ENCODE results near the gene INPP5F. TPM values are rescaled to one million over a fixed set of nuclear protein-coding genes. Genes with fewer than 3 reads are reported as not detected.

Gene INPP5F
- total and polyA plus RNA-seq, 10 of the 15 experiments (the other 5 are each of a cell fraction or from before 2014, with no cell fraction given): 6.0 to 49.3 (median 34.3) TPM

- DNase-seq (ENCODE audit: low read depth, low spot score): no peak
- no peak for TF ChIP-seq TBL1XR1 (IDR thresholded peaks at IDR 0.05; ENCODE audit: low read depth, low read length)
- no peak for TF ChIP-seq TCF7 (IDR thresholded peaks at IDR 0.05; ENCODE audit: borderline replicate concordance)
- no peak for TF ChIP-seq ATF7 (IDR thresholded peaks at IDR 0.05; ENCODE audit: low read depth)
- TF ChIP-seq SUPT20H (IDR thresholded peaks at IDR 0.05; ENCODE audit: borderline replicate concordance, control insufficient read depth, low read depth, low read length): no peak
- no peak for TF ChIP-seq PML (IDR thresholded peaks at IDR 0.05; ENCODE audit: low read length)
- WGBS (ENCODE audit: insufficient coverage, insufficient replicate concordance, low lambda C conversion rate, missing lambda C conversion rate): 67% methylated on average over 4 of the region's 4 CpGs
- TSS peak; percentile 12 for BruUV-seq (replicated peaks)
- ChIA-PET POLR2A (interaction anchor here (0.6 to 2.2 kb wide), 6 partner anchors 12 to 245 kb away, joined by 3 to 16 read pairs (median 3); no protein-coding TSS in a partner anchor), SMC1A (ENCODE audit: uncharacterized antibody, unreplicated experiment) (interaction anchor here (0.7 to 3.4 kb wide), 12 partner anchors 12 to 96 kb away, joined by 3 to 25 read pairs (median 4); no protein-coding TSS in a partner anchor), CTCF (interaction anchor here (0.7 to 3.5 kb wide), 7 partner anchors 12 to 97 kb away, joined by 3 to 20 read pairs (median 7); no protein-coding TSS in a partner anchor), RAD21 (ENCODE audit: unreplicated experiment) (interaction anchor here (1.1 to 2.1 kb wide), 4 partner anchors 20 to 96 kb away, joined by 3 to 6 read pairs (median 5); no protein-coding TSS in a partner anchor)
- Histone ChIP-seq H3K36me3 (ENCODE audit: control insufficient read depth in 2 of 2, insufficient read depth in 2 of 2, low read length in 1 of 2) (no peaks in the 10 kb centered on the region; a peak in 2 of 4 replicates), H2AFZ (ENCODE audit: control insufficient read depth, low read depth, low read length) (no peak overlapping the region; the same call in 1 of the 2 replicates), H3K4me1 (ENCODE audit: control insufficient read depth, insufficient read depth, low read length) (peaks cover 14% of the 10 kb centered on the region), H3K9ac (ENCODE audit: control insufficient read depth, insufficient read depth, low read length) (no peak overlapping the region), H3K4me3 (no peak overlapping the region), H3K9me3 (replicated peaks; ENCODE audit: control insufficient read depth, insufficient read depth, low read length) (no peaks in the 10 kb centered on the region), H3K79me2 (ENCODE audit: control insufficient read depth, insufficient read depth, low read length) (no peaks in the 10 kb centered on the region), H3K4me2 (ENCODE audit: control insufficient read depth, insufficient read depth) (0 out of 2 replicates have a peak overlapping the region, but pooled peaks have one; percentile 23), H3K27me3 (replicated peaks in 1 of 2; ENCODE audit: control insufficient read depth in 2 of 2, insufficient read depth in 2 of 2, low read length in 1 of 2) (no peaks in the 10 kb centered on the region), H3K27ac (ENCODE audit: control insufficient read depth, insufficient read depth) (no peak overlapping the region), H4K20me1 (ENCODE audit: control insufficient read depth, insufficient read depth) (no peaks in the 10 kb centered on the region)
- intact Hi-C loops (cut with micrococcal nuclease; ENCODE audit: unreplicated experiment): no loop called here
- in situ Hi-C loops (cut with MboI): no loop called here
- no peak for FAIRE-seq
- no peak for ATAC-seq
Measured at GRCh38 chr10:119782981-119783664, 57.3 kb downstream of the INPP5F start.

GRCh38 chr10:119783665-119784027 lies 57.8 kb downstream of the INPP5F start:
- Histone ChIP-seq H3K9ac (ENCODE audit: control insufficient read depth, insufficient read depth, low read length) (no peak overlapping the region), H3K36me3 (ENCODE audit: control insufficient read depth in 2 of 2, insufficient read depth in 2 of 2, low read length in 1 of 2) (no peaks in the 10 kb centered on the region; a peak in 2 of 4 replicates), H3K27ac (ENCODE audit: control insufficient read depth, insufficient read depth) (peak overlapping the region; percentile 7; the same call in 1 of the 2 replicates), H3K4me2 (ENCODE audit: control insufficient read depth, insufficient read depth) (no peak overlapping the region), H3K27me3 (replicated peaks in 1 of 2; ENCODE audit: control insufficient read depth in 2 of 2, insufficient read depth in 2 of 2, low read length in 1 of 2) (no peaks in the 10 kb centered on the region), H4K20me1 (ENCODE audit: control insufficient read depth, insufficient read depth) (no peaks in the 10 kb centered on the region), H3K79me2 (ENCODE audit: control insufficient read depth, insufficient read depth, low read length) (no peaks in the 10 kb centered on the region), H3K9me3 (replicated peaks; ENCODE audit: control insufficient read depth, insufficient read depth, low read length) (no peaks in the 10 kb centered on the region), H2AFZ (ENCODE audit: control insufficient read depth, low read depth, low read length) (peak overlapping the region; percentile 24; the same call in 1 of the 2 replicates), H3K4me1 (ENCODE audit: control insufficient read depth, insufficient read depth, low read length) (peaks cover 14% of the 10 kb centered on the region), H3K4me3 (no peak overlapping the region)
- CTCF ChIA-PET: interaction anchor here (0.7 to 3.5 kb wide), 6 partner anchors 13 to 97 kb away, joined by 3 to 20 read pairs (median 8); no protein-coding TSS in a partner anchor
- in situ Hi-C loops (cut with MboI): no loop called here
- no TSS peak for BruUV-seq (replicated peaks)
- SMC1A ChIA-PET (ENCODE audit: uncharacterized antibody, unreplicated experiment): interaction anchor here (0.7 to 3.4 kb wide), 9 partner anchors 12 to 96 kb away, joined by 3 to 25 read pairs (median 3); no protein-coding TSS in a partner anchor
- intact Hi-C loops (cut with micrococcal nuclease; ENCODE audit: unreplicated experiment): loop anchor here (2.0 kb wide), 1 partner anchor 79 kb away; no protein-coding TSS in a partner anchor
- RAD21 ChIA-PET (ENCODE audit: unreplicated experiment): interaction anchor here (1.1 to 2.1 kb wide), 4 partner anchors 19 to 96 kb away, joined by 3 to 6 read pairs (median 5); no protein-coding TSS in a partner anchor
- no peak for FAIRE-seq
- DNase-seq (ENCODE audit: low read depth, low spot score): no peak
- ATAC-seq: peak; percentile 75
- POLR2A ChIA-PET: interaction anchor here (0.6 to 2.2 kb wide), 4 partner anchors 45 to 246 kb away, joined by 3 to 16 read pairs (median 3); no protein-coding TSS in a partner anchor
- WGBS (ENCODE audit: insufficient coverage, insufficient replicate concordance, low lambda C conversion rate, missing lambda C conversion rate): 68% methylated on average over 7 of the region's 7 CpGs
- TF ChIP-seq NFYB (IDR thresholded peaks at IDR 0.05; ENCODE audit: insufficient read depth, low read depth, low read length): no peak
- no peak for TF ChIP-seq BACH1 (IDR thresholded peaks at IDR 0.05; ENCODE audit: borderline replicate concordance)
- no peak for TF ChIP-seq KDM1A (IDR thresholded peaks at IDR 0.05; ENCODE audit: borderline replicate concordance)
- no peak for TF ChIP-seq BRCA1 (IDR thresholded peaks at IDR 0.05; ENCODE audit: low read depth, low read length)
- no peak for TF ChIP-seq STAT3 (IDR thresholded peaks at IDR 0.05; ENCODE audit: low read depth, low read length)
- no peak for TF ChIP-seq TCF7 (IDR thresholded peaks at IDR 0.05; ENCODE audit: borderline replicate concordance)
- no peak for TF ChIP-seq SRF (IDR thresholded peaks at IDR 0.05; ENCODE audit: low read depth in 2 of 2, low read length in 2 of 2)
- no peak for TF ChIP-seq MXI1 (IDR thresholded peaks at IDR 0.05; ENCODE audit: low read depth, low read length)
- TF ChIP-seq GATAD2B (conservative IDR thresholded peaks at IDR 0.05; ENCODE audit: low read depth): no peak
- no peak for TF ChIP-seq MAX (IDR thresholded peaks at IDR 0.05; ENCODE audit: low read depth, low read length)
- no peak for TF ChIP-seq NR2F1 (conservative IDR thresholded peaks at IDR 0.05)
